IMR-90 (cell line): ENCODE data around the gene PLEKHJ1. TPM values are rescaled to one million over a fixed set of nuclear protein-coding genes. Genes with fewer than 3 reads are reported as not detected.

ENCODE experiments used
- ATAC-seq: fragments of 200-7000 bp; cut with Tn5 transposase; 2 replicates; pipeline ENCODE4 v1.9.1; 2020; ENCODE audit warnings: low read depth, mild to moderate bottlenecking, moderate library complexity
- BruUV-seq: library from RNA; stranded (reverse); fragments of 400-500 nt; replicated peaks from 2 replicates; lab custom pipeline; 2021; lab: Mats Ljungman, UMichigan
- CTCF ChIA-PET: fragments of 300-600 bp; formaldehyde crosslinking; extraction: SDS; loops from one replicate; lab custom pipeline; 2021; ENCODE audit warnings: antibody characterized with exemption; lab: Yijun Ruan, JAX
- POLR2A ChIA-PET: fragments of 300-600 bp; sonication (Branson Sonifier 250); formaldehyde crosslinking; loops from one replicate; lab custom pipeline; 2022; ENCODE audit warnings: antibody characterized with exemption; ENCODE audit not compliant: unreplicated experiment; lab: Charles Lee
- DNase-seq: peaks from one replicate; pipeline ENCODE4 v3.0.0; 2013
- H2AFZ ChIP-seq: replicated peaks from 2 replicates; pipeline ENCODE3; 2013; ENCODE audit warnings: low read length, mild to moderate bottlenecking; ENCODE audit not compliant: poor library complexity
- H2AK5ac ChIP-seq: 2 replicates; pipeline ENCODE4 v1.6.1; 2013; ENCODE audit warnings: low read depth, low read length, inconsistent platforms
- H2AK9ac ChIP-seq: replicated peaks from 2 replicates; pipeline ENCODE3; 2013; ENCODE audit warnings: mild to moderate bottlenecking, low read depth, low read length, moderate library complexity; ENCODE audit not compliant: poor library complexity
- H2BK120ac ChIP-seq: 2 replicates; pipeline ENCODE4 v1.6.1; 2013; ENCODE audit warnings: low read depth, low read length, inconsistent platforms
- H2BK15ac ChIP-seq: 3 replicates; pipeline ENCODE4 v1.6.1; 2013; ENCODE audit warnings: low read depth, low read length, inconsistent platforms
- H2BK20ac ChIP-seq: 2 replicates; pipeline ENCODE4 v1.6.1; 2013; ENCODE audit warnings: low read depth, mild to moderate bottlenecking, inconsistent platforms, low read length, moderate library complexity
- H2BK5ac ChIP-seq: 2 replicates; pipeline ENCODE4 v1.6.1; 2013; ENCODE audit warnings: mild to moderate bottlenecking, low read depth, low read length, inconsistent platforms; ENCODE audit not compliant: poor library complexity, severe bottlenecking
- H3K14ac ChIP-seq: replicated peaks from 2 replicates; pipeline ENCODE4 v1.6.1; 2013; ENCODE audit warnings: low read depth, low read length, inconsistent platforms
- H3K18ac ChIP-seq: 2 replicates; pipeline ENCODE4 v1.6.1; 2013; ENCODE audit warnings: low read depth, low read length, control low read depth
- H3K23ac ChIP-seq: 2 replicates; pipeline ENCODE4 v1.6.1; 2013; ENCODE audit warnings: low read depth, low read length, inconsistent platforms
- H3K27ac ChIP-seq: 2 replicates; pipeline ENCODE4 v1.5.1; 2013; ENCODE audit warnings: mild to moderate bottlenecking, control low read depth, low read length; ENCODE audit not compliant: insufficient read depth
- H3K27me3 ChIP-seq: 2 replicates; pipeline ENCODE4 v1.6.1; 2013; ENCODE audit warnings: low read length; ENCODE audit not compliant: control insufficient read depth, insufficient read depth
- H3K36me3 ChIP-seq: 2 replicates; pipeline ENCODE4 v1.6.1; 2013; ENCODE audit warnings: low read length, mixed read lengths; ENCODE audit not compliant: control insufficient read depth, insufficient read depth
- H3K4ac ChIP-seq: 2 replicates; pipeline ENCODE4 v1.6.1; 2013; ENCODE audit warnings: low read depth, low read length, inconsistent platforms
- H3K4me1 ChIP-seq: 2 replicates; pipeline ENCODE4 v1.6.1; 2013; ENCODE audit warnings: low read length, mixed read lengths; ENCODE audit not compliant: control insufficient read depth, insufficient read depth
- H3K4me2 ChIP-seq: 2 replicates; pipeline ENCODE4 v1.6.1; 2013; ENCODE audit warnings: low read depth, mild to moderate bottlenecking, control low read depth, low read length, moderate library complexity
- H3K4me3 ChIP-seq: 2 replicates; pipeline ENCODE4 v1.5.1; 2013; ENCODE audit warnings: low read depth, mild to moderate bottlenecking, control low read depth, low read length, moderate library complexity; ENCODE audit not compliant: insufficient read depth
- H3K56ac ChIP-seq: 2 replicates; pipeline ENCODE4 v1.6.1; 2013; ENCODE audit warnings: low read length, inconsistent platforms; ENCODE audit not compliant: insufficient read depth; ENCODE audit errors: extremely low read depth
- H3K79me1 ChIP-seq, 2 experiments: 2 replicates each; pipeline ENCODE4 v1.6.1; 2013; ENCODE audit warnings: low read length in 2 of 2, inconsistent platforms in 1 of 2, low read depth in 1 of 2
- H3K9ac ChIP-seq: 2 replicates; pipeline ENCODE4 v1.6.1; 2013; ENCODE audit warnings: low read depth, low read length, control low read depth
- H3K9me1 ChIP-seq: 2 replicates; pipeline ENCODE4 v1.6.1; 2013; ENCODE audit warnings: low read length, inconsistent platforms; ENCODE audit not compliant: insufficient read depth
- H3K9me3 ChIP-seq: 2 replicates; pipeline ENCODE4 v1.6.1; 2013; ENCODE audit warnings: low read length; ENCODE audit not compliant: control insufficient read depth, insufficient read depth
- H4K20me1 ChIP-seq: 2 replicates; pipeline ENCODE4 v1.6.1; 2013; ENCODE audit warnings: low read length, inconsistent platforms; ENCODE audit not compliant: insufficient read depth
- H4K5ac ChIP-seq: 2 replicates; pipeline ENCODE4 v1.6.1; 2013; ENCODE audit warnings: mild to moderate bottlenecking, low read depth, low read length, control low read depth
- H4K8ac ChIP-seq, 2 experiments: 2 replicates each; pipeline ENCODE4 v1.6.1; 2013; ENCODE audit warnings: low read depth in 2 of 2, low read length in 2 of 2, control low read depth in 1 of 2, inconsistent platforms in 1 of 2
- H4K91ac ChIP-seq: 2 replicates; pipeline ENCODE4 v1.6.1; 2013; ENCODE audit warnings: low read depth, low read length, inconsistent platforms; ENCODE audit not compliant: insufficient read depth
- BHLHE40 ChIP-seq: fragments of 150-350 bp; IDR thresholded peaks from 2 replicates; pipeline ENCODE4 v1.6.1; 2016; ENCODE audit warnings: mild to moderate bottlenecking, low read depth, low read length
- CEBPB ChIP-seq: IDR thresholded peaks from 2 replicates; pipeline ENCODE4 v1.6.1; 2012; ENCODE audit warnings: low read depth, low read length, improper control_type of control experiment
- CHD1 ChIP-seq: IDR thresholded peaks from 2 replicates; pipeline ENCODE4 v1.6.1; 2012; ENCODE audit warnings: low read depth, low read length, improper control_type of control experiment
- CTCF ChIP-seq: conservative IDR thresholded peaks from 2 replicates; pipeline ENCODE4 v1.5.1; 2012; ENCODE audit warnings: mild to moderate bottlenecking, low read depth, low read length, improper control_type of control experiment
- ELK1 ChIP-seq: fragments of 150-350 bp; IDR thresholded peaks from 2 replicates; pipeline ENCODE4 v1.6.1; 2016; ENCODE audit warnings: low read depth, mild to moderate bottlenecking, low read length, moderate library complexity, borderline replicate concordance
- FOS ChIP-seq: fragments of 150-350 bp; IDR thresholded peaks from 2 replicates; pipeline ENCODE4 v1.6.1; 2016; ENCODE audit warnings: low read depth, low read length
- MAFK ChIP-seq: IDR thresholded peaks from 2 replicates; pipeline ENCODE4 v1.6.1; 2012; ENCODE audit warnings: low read depth, low read length, improper control_type of control experiment
- MAZ ChIP-seq: IDR thresholded peaks from 2 replicates; pipeline ENCODE4 v1.6.1; 2012; ENCODE audit warnings: low read depth, mild to moderate bottlenecking, low read length, improper control_type of control experiment, moderate library complexity, borderline replicate concordance
- MXI1 ChIP-seq: IDR thresholded peaks from 2 replicates; pipeline ENCODE4 v1.6.1; 2012; ENCODE audit warnings: low read depth, mild to moderate bottlenecking, low read length, moderate library complexity, borderline replicate concordance
- NFE2L2 ChIP-seq: fragments of 150-350 bp; IDR thresholded peaks from 2 replicates; pipeline ENCODE4 v1.6.1; 2016; ENCODE audit warnings: low read depth, mild to moderate bottlenecking, low read length
- POLR2A ChIP-seq: IDR thresholded peaks from 2 replicates; pipeline ENCODE4 v1.6.1; 2012; ENCODE audit warnings: mild to moderate bottlenecking, low read depth, low read length
- RAD21 ChIP-seq: IDR thresholded peaks from 2 replicates; pipeline ENCODE4 v1.6.1; 2012; ENCODE audit warnings: low read length, improper control_type of control experiment
- RCOR1 ChIP-seq: IDR thresholded peaks from 2 replicates; pipeline ENCODE4 v1.6.1; 2012; ENCODE audit warnings: mild to moderate bottlenecking, low read length, improper control_type of control experiment; ENCODE audit not compliant: insufficient replicate concordance
- RFX5 ChIP-seq: IDR thresholded peaks from 2 replicates; pipeline ENCODE4 v1.8.0; 2012; ENCODE audit warnings: low read depth, mild to moderate bottlenecking, low read length, moderate library complexity
- SMC3 ChIP-seq: fragments of 150-350 bp; IDR thresholded peaks from 2 replicates; pipeline ENCODE4 v1.6.1; 2016; ENCODE audit warnings: low read depth, mild to moderate bottlenecking, antibody characterized with exemption, low read length, moderate library complexity
- USF2 ChIP-seq: fragments of 150-350 bp; IDR thresholded peaks from 2 replicates; pipeline ENCODE4 v1.6.1; 2017; ENCODE audit warnings: mild to moderate bottlenecking, antibody characterized with exemption, low read length, low read depth
- WGBS, 2 experiments: methylation state at CpG; one replicate each; pipeline versions ENCODE4 v1.1.5 to v1.1.7; 2013; ENCODE audit warnings: missing lambda C conversion rate in 2 of 2; ENCODE audit not compliant: insufficient read length in 1 of 2; ENCODE audit errors: extremely low coverage in 2 of 2; 5-methylcytosine and 5-hydroxymethylcytosine counted together
- dilution Hi-C: fragments of 300-500 bp; cut with HindIII; formaldehyde crosslinking; loops from one replicate; pipeline ENCODE4 v1.14.3; 2018; ENCODE audit warnings: low sequenced_read_pairs; ENCODE audit not compliant: unreplicated experiment
- in situ Hi-C: fragments of 300-500 bp; cut with MboI; formaldehyde crosslinking; loops from 3 replicates; pipeline ENCODE4 v1.14.3; 2019; ENCODE audit warnings: low sequenced_read_pairs, inconsistent platforms, mixed read lengths
- intact Hi-C: fragments of 100-400 bp; cut with micrococcal nuclease; formaldehyde crosslinking; loops from 2 replicates; pipeline ENCODE4 v1.10.0; 2022
- polyA plus RNA-seq, 3 experiments: library from polyadenylated mRNA; depleted of rRNA; stranded (reverse); fragments of >200 nt; gene quantifications; 2 replicates each; pipeline ENCODE4 v1.2.3, GENCODE V29; 2012; ENCODE audit warnings: low replicate concordance in 1 of 3
- total RNA-seq: library from RNA; depleted of rRNA; stranded (reverse); fragments of >200 nt; gene quantifications from 2 replicates; pipeline ENCODE4 v1.2.3, GENCODE V29; 2012

The PLEKHJ1 gene
- total and polyA plus RNA-seq, 2 of the 4 experiments (the other 2 are of a cell fraction), result 31.7 to 62.8 TPM

- H3K23ac ChIP-seq, result no peak overlapping the region
- peaks cover 3% of the 10 kb centered on the region; the same call in 1 of the 2 replicates for H3K27me3 ChIP-seq
- H4K5ac ChIP-seq, result no peak overlapping the region
- H3K4me3 ChIP-seq, result no peak overlapping the region
- H3K9me3 ChIP-seq, result no peaks in the 10 kb centered on the region
- H3K4me2 ChIP-seq, result no peak overlapping the region
- in situ Hi-C loops (no loop called here), dilution Hi-C loops (no loop called here), intact Hi-C loops (no loop called here)
- no TSS peak for BruUV-seq
- H3K79me1 ChIP-seq, result peaks cover 4 to 46% of the 10 kb centered on the region in 2 experiments; a peak in 2 of 4 replicates
- 88% methylated on average over 6 of the region's 15 CpGs; no CpG with 5 or more reads in 1 of the 2 experiments for WGBS, 2 experiments
- H2BK120ac ChIP-seq, result no peak overlapping the region
- no peak for ATAC-seq
- ChIA-PET CTCF (no interaction called here), POLR2A (no interaction called here)
- H3K36me3 ChIP-seq, result peaks cover 57% of the 10 kb centered on the region
- peaks cover 8% of the 10 kb centered on the region; the same call in 1 of the 2 replicates for H3K4me1 ChIP-seq
- H4K8ac ChIP-seq, result no peak overlapping the region
- H2BK20ac ChIP-seq, result no peak overlapping the region
- TF ChIP-seq SMC3, result no peak
- TF ChIP-seq RCOR1, result no peak
- TF ChIP-seq CTCF, result no peak
- TF ChIP-seq RAD21, result no peak
- TF ChIP-seq MAZ, result no peak
- no peak for TF ChIP-seq FOS
- no peak for TF ChIP-seq NFE2L2
- TF ChIP-seq BHLHE40, result no peak
- TF ChIP-seq CEBPB, result no peak
- no peak for TF ChIP-seq USF2
- TF ChIP-seq ELK1, result no peak
- TF ChIP-seq POLR2A, result no peak
- TF ChIP-seq CHD1, result no peak
- no peak for TF ChIP-seq MXI1
- TF ChIP-seq MAFK, result no peak
- no peak for TF ChIP-seq RFX5
- no peak overlapping the region for H3K18ac ChIP-seq
- no peak for DNase-seq
- no peak overlapping the region for H3K14ac ChIP-seq
- H2BK15ac ChIP-seq, result no peak overlapping the region
- no peak overlapping the region for H3K9ac ChIP-seq
- peaks cover 6% of the 10 kb centered on the region for H3K9me1 ChIP-seq
- H3K27ac ChIP-seq, result no peak overlapping the region
- no peak overlapping the region for H2BK5ac ChIP-seq
- H2AK9ac ChIP-seq, result no peak overlapping the region
- no peak overlapping the region for H2AFZ ChIP-seq
- no peak overlapping the region for H3K56ac ChIP-seq
- H2AK5ac ChIP-seq, result no peak overlapping the region
- H3K4ac ChIP-seq, result no peak overlapping the region
- H4K91ac ChIP-seq, result no peak overlapping the region
- H4K20me1 ChIP-seq, result peaks cover 82% of the 10 kb centered on the region
Observed at GRCh38 chr19:2245273-2245672, 9.1 kb upstream of the PLEKHJ1 start.
